HepG2 (cell line): Measurements from ENCODE around the gene OSBPL1A. TPM values are rescaled to one million over a fixed set of nuclear protein-coding genes. Genes with fewer than 3 reads are reported as not detected.

Source experiments
- ATAC-seq: fragments of 200-7000 bp; cut with Tn5 transposase; 3 replicates; pipeline ENCODE4 v1.9.1; 2020; ENCODE audit warnings: mild to moderate bottlenecking, moderate library complexity
- BruUV-seq: library from RNA; stranded (reverse); fragments of 400-500 nt; replicated peaks from 2 replicates; lab custom pipeline; 2021; lab: Mats Ljungman, UMichigan
- CTCF ChIA-PET: fragments of 300-600 bp; formaldehyde crosslinking; extraction: SDS; loops from one replicate; lab custom pipeline; 2021; ENCODE audit warnings: low total read pairs, inconsistent platforms, low intra/inter-chr PET ratio; lab: Yijun Ruan, JAX
- POLR2A ChIA-PET: fragments of 350-600 bp; sonication (Branson Sonifier 250); formaldehyde crosslinking; loops from one replicate; lab custom pipeline; 2020; ENCODE audit warnings: antibody characterized with exemption, inconsistent platforms; lab: Yijun Ruan, JAX
- DNase-seq: peaks from one replicate; pipeline ENCODE4 v3.0.0-alpha.2; 2015; ENCODE audit warnings: low spot score
- FAIRE-seq: peaks from 3 replicates; lab custom pipeline; 2011; peaks lifted over from hg19 to GRCh38; lab: Jason Lieb, UNC
- H2AFZ ChIP-seq: one replicate; pipeline ENCODE4 v1.6.1; 2011; ENCODE audit warnings: low read length, inconsistent platforms
- H3K27ac ChIP-seq: fragments of 300-600 bp; 3 replicates; pipeline ENCODE4 v1.8.0; 2011; ENCODE audit warnings: mixed run types, mild to moderate bottlenecking, mixed read lengths, low read length, inconsistent platforms; ENCODE audit not compliant: insufficient read depth; ENCODE audit errors: extremely low read length
- H3K27me3 ChIP-seq, 2 experiments: fragments of 200-600 bp in 1 of 2; 2 replicates in 1 of 2; 3 replicates in 1 of 2; pipeline versions ENCODE4 v1.6.0 to v1.8.0; 2011; ENCODE audit warnings: low read length in 2 of 2, mild to moderate bottlenecking in 2 of 2, moderate library complexity in 2 of 2, inconsistent platforms in 1 of 2; ENCODE audit not compliant: insufficient read depth in 2 of 2, control insufficient read depth in 1 of 2
- H3K36me3 ChIP-seq, 2 experiments: fragments of 200-600 bp in 1 of 2; replicated peaks in 1 of 2; 2 replicates in 1 of 2; 3 replicates in 1 of 2; pipeline versions ENCODE4 v1.5.1 to v1.8.0; 2011; ENCODE audit warnings: low read length in 2 of 2, inconsistent platforms in 1 of 2; ENCODE audit not compliant: insufficient read depth in 2 of 2, control insufficient read depth in 1 of 2
- H3K4me1 ChIP-seq: 2 replicates; pipeline ENCODE4 v1.5.1; 2012; ENCODE audit warnings: low read length, inconsistent platforms; ENCODE audit not compliant: insufficient read depth
- H3K4me2 ChIP-seq: 2 replicates; pipeline ENCODE4 v1.6.0; 2011; ENCODE audit warnings: low read depth, low read length, inconsistent platforms
- H3K4me3 ChIP-seq, 3 experiments: fragments of 200-600 bp in 1 of 3; sonication (generic), shearing (Covaris generic) in 1 of 3; replicated peaks in 1 of 3; 2 replicates each; pipeline ENCODE4 v1.5.1; 2011 to 2016; ENCODE audit warnings: low read length in 3 of 3, inconsistent platforms in 2 of 3, low read depth in 2 of 3, mild to moderate bottlenecking in 2 of 3, control low read depth in 1 of 3, mixed read lengths in 1 of 3; ENCODE audit not compliant: insufficient read depth in 1 of 3
- H3K79me2 ChIP-seq: one replicate; pipeline ENCODE4 v1.6.1; 2011; ENCODE audit warnings: low read length, inconsistent platforms; ENCODE audit not compliant: insufficient read depth
- H3K9ac ChIP-seq: 2 replicates; pipeline ENCODE4 v1.6.0; 2011; ENCODE audit warnings: mild to moderate bottlenecking, low read depth, low read length, inconsistent platforms; ENCODE audit not compliant: insufficient read depth
- H3K9me3 ChIP-seq: 2 replicates; pipeline ENCODE4 v1.5.1; 2012; ENCODE audit warnings: mild to moderate bottlenecking, low read length
- H4K20me1 ChIP-seq: 2 replicates; pipeline ENCODE4 v1.6.0; 2011; ENCODE audit warnings: inconsistent platforms, mild to moderate bottlenecking, low read length, moderate library complexity; ENCODE audit not compliant: insufficient read depth
- ATF2 ChIP-seq: sonication (generic); formaldehyde crosslinking; IDR thresholded peaks from 2 replicates; pipeline ENCODE4 v1.4.0; 2020; ENCODE audit warnings: missing genetic modification reagents
- CBFB ChIP-seq: sonication (generic); formaldehyde crosslinking; IDR thresholded peaks from 2 replicates; pipeline ENCODE4 v1.4.0; 2020; ENCODE audit warnings: missing genetic modification reagents
- FLYWCH1 ChIP-seq: sonication (generic); formaldehyde crosslinking; IDR thresholded peaks from 2 replicates; pipeline ENCODE4 v1.8.1; 2023; ENCODE audit warnings: mild to moderate bottlenecking, missing genetic modification reagents
- FOXM1 ChIP-seq: sonication (generic); formaldehyde crosslinking; IDR thresholded peaks from 2 replicates; pipeline ENCODE4 v1.5.0; 2020; ENCODE audit warnings: missing genetic modification reagents
- HNRNPH1 ChIP-seq: fragments of 200-400 bp; formaldehyde crosslinking; optimal IDR thresholded peaks from 2 replicates; pipeline ENCODE3; 2017; ENCODE audit warnings: mild to moderate bottlenecking, low read depth, low read length
- KMT2B ChIP-seq: IDR thresholded peaks from 2 replicates; pipeline ENCODE4 v1.6.1; 2016; ENCODE audit warnings: missing genetic modification reagents, missing compliant biosample characterization
- MNT ChIP-seq: fragments of 450-650 bp; IDR thresholded peaks from 2 replicates; pipeline ENCODE4 v1.6.1; 2016
- POLR2A ChIP-seq, 2 experiments: IDR thresholded peaks; 2 replicates each; pipeline ENCODE4 v1.6.1; 2011; ENCODE audit warnings: low read depth in 2 of 2, low read length in 2 of 2, mild to moderate bottlenecking in 1 of 2, moderate library complexity in 1 of 2; ENCODE audit not compliant: insufficient read depth in 1 of 2
- PPARG ChIP-seq: conservative IDR thresholded peaks from 2 replicates; pipeline ENCODE4 v1.6.1; 2016; ENCODE audit warnings: missing biosample characterization, missing genetic modification reagents
- ZNF44 ChIP-seq: sonication (generic); formaldehyde crosslinking; IDR thresholded peaks from 2 replicates; pipeline ENCODE4 v1.5.1; 2020; ENCODE audit warnings: mild to moderate bottlenecking, missing genetic modification reagents
- ZNF672 ChIP-seq: sonication (generic); formaldehyde crosslinking; IDR thresholded peaks from 2 replicates; pipeline ENCODE4 v1.8.1; 2022; ENCODE audit warnings: missing genetic modification reagents
- ZNF747 ChIP-seq: sonication (generic); formaldehyde crosslinking; IDR thresholded peaks from 2 replicates; pipeline ENCODE4 v1.8.1; 2023; ENCODE audit warnings: missing genetic modification reagents, mild to moderate bottlenecking, borderline replicate concordance
- WGBS: methylation state at CpG from one replicate; pipeline ENCODE4 v1.1.6; 2017; ENCODE audit warnings: low lambda C conversion rate; 5-methylcytosine and 5-hydroxymethylcytosine counted together
- in situ Hi-C: cut with HindIII; loops from 2 replicates; pipeline ENCODE4 v1.10.0; 2017; ENCODE audit warnings: low pct_unique_long_range_greater_than_20kb; ENCODE audit not compliant: extremely low pct_ligation_motif_present
- intact Hi-C: fragments of 100-400 bp; cut with micrococcal nuclease; formaldehyde crosslinking; loops from one replicate; pipeline ENCODE4 v1.10.0; 2022; ENCODE audit not compliant: unreplicated experiment
- polyA plus RNA-seq, 8 experiments: library from polyadenylated mRNA; depleted of rRNA in 3 of 8; stranded (reverse) in 7 of 8; unstranded in 1 of 8; fragments of >200 nt; fragmentation: Illumina TruSeq in 4 of 8; extraction: Trizol in 4 of 8; gene quantifications; 2 replicates each; pipeline versions ENCODE4 v1.2.1 to v1.2.3, GENCODE V29; 2011 to 2016; ENCODE audit warnings: low read depth in 4 of 8, missing spikeins in 1 of 8, mixed read lengths in 1 of 8; ENCODE audit not compliant: insufficient read depth in 1 of 8
- total RNA-seq, 5 experiments: library from RNA; depleted of rRNA; stranded (reverse); fragments of >200 nt; fragmentation: Illumina TruSeq; extraction: Trizol; gene quantifications; 2 replicates each; pipeline ENCODE4 v1.2.3, GENCODE V29; 2016; ENCODE audit warnings: low read depth in 1 of 5
- TF ChIP-seq, protein P1 (sequence below): sonication (generic); formaldehyde crosslinking; IDR thresholded peaks from 2 replicates; pipeline ENCODE4 v1.4.0; 2020; ENCODE audit warnings: missing genetic modification reagents, mild to moderate bottlenecking, borderline replicate concordance
- TF ChIP-seq, protein P2 (sequence below): sonication (generic); formaldehyde crosslinking; IDR thresholded peaks from 2 replicates; pipeline ENCODE4 v1.5.1; 2020; ENCODE audit warnings: mild to moderate bottlenecking, missing genetic modification reagents

The OSBPL1A gene
- total and polyA plus RNA-seq, 2 of the 13 experiments (the other 11 are each of a cell fraction or from before 2014, with no cell fraction given): 0.02 TPM; not detected in 1

DNA sequence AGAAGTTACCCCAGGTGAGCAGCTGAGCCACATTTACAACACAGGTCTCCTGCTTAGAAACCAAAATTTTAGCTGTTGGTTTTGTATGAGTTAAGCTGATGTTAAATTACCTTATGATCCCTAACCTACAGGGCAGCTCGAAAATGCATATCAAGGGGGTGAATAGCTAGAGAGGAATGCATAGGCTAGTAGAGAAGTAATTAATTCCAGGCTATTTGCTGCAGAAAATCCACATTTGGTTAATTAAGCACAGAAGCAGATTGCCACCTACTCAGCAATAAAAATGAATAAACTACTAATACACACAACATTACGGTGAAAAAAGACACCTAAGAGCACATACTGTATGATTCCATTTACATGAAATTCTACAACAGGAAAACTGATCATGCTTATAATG, 91.4 kb downstream of the OSBPL1A start:
- FAIRE-seq (no peak), ATAC-seq (no peak), DNase-seq (no peak)
- Histone ChIP-seq H2AFZ (no peak overlapping the region), H3K4me3 (no peak overlapping the region), H3K79me2 (no peaks in the 10 kb centered on the region), H3K36me3 (no peaks in the 10 kb centered on the region), H4K20me1 (no peaks in the 10 kb centered on the region), H3K27ac (no peak overlapping the region), H3K4me1 (no peaks in the 10 kb centered on the region), H3K27me3 (no peaks in the 10 kb centered on the region), H3K9ac (no peak overlapping the region), H3K9me3 (no peaks in the 10 kb centered on the region), H3K4me2 (no peak overlapping the region)
- 30% methylated on average over 2 of the region's 2 CpGs for WGBS
- TF ChIP-seq FOXM1: no peak
- TF ChIP-seq ZNF44: no peak
- no peak for TF ChIP-seq ATF2
- TF ChIP-seq, protein P1, sequence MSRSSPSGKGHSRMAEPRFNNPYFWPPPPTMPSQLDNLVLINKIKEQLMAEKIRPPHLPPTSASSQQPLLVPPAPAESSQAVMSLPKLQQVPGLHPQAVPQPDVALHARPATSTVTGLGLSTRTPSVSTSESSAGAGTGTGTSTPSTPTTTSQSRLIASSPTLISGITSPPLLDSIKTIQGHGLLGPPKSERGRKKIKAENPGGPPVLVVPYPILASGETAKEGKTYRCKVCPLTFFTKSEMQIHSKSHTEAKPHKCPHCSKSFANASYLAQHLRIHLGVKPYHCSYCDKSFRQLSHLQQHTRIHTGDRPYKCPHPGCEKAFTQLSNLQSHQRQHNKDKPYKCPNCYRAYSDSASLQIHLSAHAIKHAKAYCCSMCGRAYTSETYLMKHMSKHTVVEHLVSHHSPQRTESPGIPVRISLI (CRISPR knock-in tag): no peak
- no peak for TF ChIP-seq PPARG (CRISPR knock-in tag)
- BruUV-seq: no TSS peak
- intact Hi-C loops: no loop called here
- CTCF ChIA-PET: no interaction called here
- in situ Hi-C loops: no loop called here
- POLR2A ChIA-PET: no interaction called here

- Histone ChIP-seq H3K27me3 (no peaks in the 10 kb centered on the region), H3K4me3 (no peak overlapping the region), H3K9me3 (no peaks in the 10 kb centered on the region), H3K4me2 (no peak overlapping the region), H3K79me2 (no peaks in the 10 kb centered on the region), H3K4me1 (no peaks in the 10 kb centered on the region), H3K36me3 (no peaks in the 10 kb centered on the region), H3K27ac (no peak overlapping the region), H4K20me1 (no peaks in the 10 kb centered on the region), H3K9ac (no peak overlapping the region), H2AFZ (no peak overlapping the region)
- 4% methylated on average over 3 of the region's 3 CpGs for WGBS
- ATAC-seq (no peak), DNase-seq (no peak), FAIRE-seq (no peak)
- intact Hi-C loops: no loop called here
- ChIA-PET POLR2A (no interaction called here), CTCF (no interaction called here)
- in situ Hi-C loops: no loop called here
- no TSS peak for BruUV-seq
- TF ChIP-seq MNT: no peak
- no peak for TF ChIP-seq ZNF672
- no peak for TF ChIP-seq ZNF747 (CRISPR knock-in tag)
- TF ChIP-seq FLYWCH1 (CRISPR knock-in tag): no peak
- TF ChIP-seq POLR2A (IDR thresholded peaks at IDR 0.05; ENCODE audit: insufficient read depth in 1 of 2, low read depth in 2 of 2, low read length in 2 of 2): no peak
- TF ChIP-seq HNRNPH1: no peak
- no peak for TF ChIP-seq KMT2B (CRISPR knock-in tag)
- TF ChIP-seq, protein P2, sequence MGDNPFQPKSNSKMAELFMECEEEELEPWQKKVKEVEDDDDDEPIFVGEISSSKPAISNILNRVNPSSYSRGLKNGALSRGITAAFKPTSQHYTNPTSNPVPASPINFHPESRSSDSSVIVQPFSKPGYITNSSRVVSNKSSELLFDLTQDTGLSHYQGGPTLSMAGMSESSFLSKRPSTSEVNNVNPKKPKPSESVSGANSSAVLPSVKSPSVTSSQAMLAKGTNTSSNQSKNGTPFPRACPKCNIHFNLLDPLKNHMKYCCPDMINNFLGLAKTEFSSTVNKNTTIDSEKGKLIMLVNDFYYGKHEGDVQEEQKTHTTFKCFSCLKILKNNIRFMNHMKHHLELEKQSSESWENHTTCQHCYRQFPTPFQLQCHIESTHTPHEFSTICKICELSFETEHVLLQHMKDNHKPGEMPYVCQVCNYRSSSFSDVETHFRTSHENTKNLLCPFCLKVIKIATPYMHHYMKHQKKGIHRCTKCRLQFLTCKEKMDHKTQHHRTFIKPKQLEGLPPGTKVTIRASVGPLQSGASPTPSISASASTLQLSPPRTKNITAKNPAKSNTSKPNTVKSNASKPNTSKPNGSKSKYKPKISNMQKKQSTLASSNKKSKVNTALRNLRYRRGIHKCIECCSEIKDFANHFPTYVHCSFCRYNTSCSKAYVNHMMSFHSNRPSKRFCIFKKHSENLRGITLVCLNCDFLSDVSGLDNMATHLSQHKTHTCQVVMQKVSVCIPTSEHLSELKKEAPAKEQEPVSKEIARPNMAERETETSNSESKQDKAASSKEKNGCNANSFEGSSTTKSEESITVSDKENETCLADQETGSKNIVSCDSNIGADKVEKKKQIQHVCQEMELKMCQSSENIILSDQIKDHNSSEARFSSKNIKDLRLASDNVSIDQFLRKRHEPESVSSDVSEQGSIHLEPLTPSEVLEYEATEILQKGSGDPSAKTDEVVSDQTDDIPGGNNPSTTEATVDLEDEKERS: no peak
- TF ChIP-seq CBFB (CRISPR knock-in tag): no peak
Measured at GRCh38 chr18:24300703-24301102, 96.9 kb downstream of the OSBPL1A start.
